Subcutaneous adipose tissue (tissue), 4 donors: ENCODE data around the gene CARS1. TPM values are rescaled to one million over a fixed set of nuclear protein-coding genes. Genes with fewer than 3 reads are reported as not detected.

Source experiments
- CTCF ChIP-seq: fragments of 450-650 bp; IDR thresholded peaks from one replicate; pipeline ENCODE4 v1.5.1; 2016; ENCODE audit warnings: low read depth, mild to moderate bottlenecking, control low read depth, antibody characterized with exemption, moderate library complexity
- total RNA-seq, 4 donors: library from RNA; depleted of rRNA; stranded (reverse); fragments of >200 nt; gene quantifications; one replicate each; pipeline ENCODE4 v1.1.0, GENCODE V29; 2016

Gene CARS1
- total RNA-seq, 4 donors from 2014 or later = 30.4 to 59.5 (median 36.1) TPM

- TF ChIP-seq CTCF = no peak
Measured at GRCh38 chr11:2995031-2995561, 62.1 kb downstream of the CARS1 start.

GRCh38 chr11:2994336-2994730, 62.9 kb downstream of the CARS1 start:
- TF ChIP-seq CTCF = no peak

DNA sequence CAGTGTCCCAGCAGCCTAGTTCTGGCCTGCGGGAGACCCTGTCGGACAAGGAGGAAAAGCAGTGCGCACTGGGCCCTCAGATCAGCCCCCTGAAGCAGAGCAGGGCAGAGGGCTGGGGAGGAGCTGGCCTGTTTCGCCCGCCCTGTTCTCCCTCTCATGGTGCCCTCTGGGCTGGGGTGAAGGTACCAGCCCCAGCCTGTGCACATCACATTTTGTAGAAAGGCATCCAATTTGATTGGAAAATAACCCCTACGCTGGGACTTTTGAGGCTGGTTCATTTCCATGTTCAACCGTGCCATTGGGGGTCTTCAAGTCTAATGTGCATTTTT, 64.3 kb downstream of the CARS1 start:
- no peak for TF ChIP-seq CTCF

- TF ChIP-seq CTCF = no peak
Measured at GRCh38 chr11:2992234-2992996, 64.8 kb downstream of the CARS1 start, which contains the start of gene NAP1L4. NAP1L4 (minus strand) TSS chr11:2992329; CDS start chr11:2979220, 13,109 bp downstream.

- TF ChIP-seq CTCF = no peak
Measured at GRCh38 chr11:2991452-2992233, 65.6 kb downstream of the CARS1 start.

DNA sequence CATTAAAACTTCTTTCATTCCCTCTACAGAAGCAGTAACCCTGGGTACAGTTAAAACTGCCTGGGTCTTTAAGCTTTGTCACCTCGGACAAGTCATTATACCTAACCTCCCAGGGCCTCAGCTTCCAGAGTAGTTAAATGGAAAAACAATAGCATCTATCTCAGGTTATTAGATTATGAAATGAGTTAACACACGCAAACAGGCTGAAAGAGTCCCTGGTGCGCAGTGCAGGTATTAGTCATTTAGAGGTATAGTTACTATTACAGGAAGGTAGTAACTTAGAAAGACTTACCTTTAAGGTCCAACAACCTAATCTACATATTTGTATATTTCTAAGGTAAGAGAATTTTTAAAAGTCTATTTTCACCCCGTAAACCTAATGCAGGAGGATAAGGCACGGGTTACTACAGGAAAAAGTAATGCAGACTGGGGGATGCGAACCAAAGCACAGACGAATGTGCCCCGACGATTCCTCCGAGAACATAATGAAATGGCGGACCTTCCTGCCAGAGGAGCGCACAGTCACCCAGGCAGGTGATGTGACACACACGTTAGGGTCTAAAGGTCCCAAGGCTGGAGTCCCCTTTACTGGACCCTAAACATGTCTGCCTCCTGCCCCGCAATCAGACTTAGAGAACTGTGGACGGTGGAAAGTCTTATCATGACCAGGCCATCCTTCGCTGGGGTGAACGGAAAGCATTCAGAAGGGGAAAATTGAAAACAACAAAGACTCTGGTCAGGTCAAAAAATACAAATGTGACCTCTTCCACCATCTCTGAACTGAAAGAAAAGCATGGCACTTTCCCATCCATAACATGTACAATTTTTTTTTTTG, 66.4 kb downstream of the CARS1 start:
- TF ChIP-seq CTCF = no peak
